NCI-H2196 (cell line): ENCODE results near the gene CXCL11.
A peak's percentile ranks its signal among the peaks of the same experiment; 100 is the strongest.
"Not testable (repeated sequence)": the region's sequence is repeated elsewhere in the genome, so short reads cannot be mapped to it uniquely, and the experiment has no call there.

ENCODE experiments used
- DNase-seq: peaks from one replicate; lab custom pipeline; 2025; ENCODE audit not compliant: unreplicated experiment; lab: John Stamatoyannopoulos, UW

Gene CXCL11

DNA sequence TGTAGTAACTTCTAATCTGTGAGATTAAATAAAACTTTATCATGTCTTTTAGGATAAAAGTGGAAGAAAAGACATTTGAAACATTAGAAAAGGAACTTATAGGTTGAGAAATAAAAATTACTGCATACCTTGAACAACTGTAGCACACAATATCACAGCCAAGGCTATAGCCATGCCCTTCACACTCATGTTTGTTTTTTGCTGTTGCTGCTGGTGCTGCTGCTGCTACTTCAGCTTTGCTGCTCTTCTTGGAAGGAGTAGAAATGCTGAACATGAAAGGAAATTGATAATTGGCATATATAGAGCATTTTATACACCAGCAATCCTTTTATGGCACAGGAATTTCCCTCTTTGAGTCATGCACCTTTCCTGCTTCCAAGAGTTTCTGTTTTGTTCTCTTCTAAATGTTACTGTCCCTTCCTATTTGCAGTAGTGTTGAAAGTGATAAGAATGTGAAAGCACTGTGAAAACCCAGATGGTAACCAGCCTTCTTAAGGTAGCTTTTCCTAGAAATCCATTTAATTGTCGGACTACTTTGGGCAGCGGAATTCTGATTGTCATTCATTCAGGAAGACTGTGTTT lies at the start of gene CXCL11:
Gene CXCL11 (minus strand): TSS at position 272 of the 582 bp plus-strand sequence. CDS start 83 bp downstream, at position 189.
- DNase-seq = no peak

DNA sequence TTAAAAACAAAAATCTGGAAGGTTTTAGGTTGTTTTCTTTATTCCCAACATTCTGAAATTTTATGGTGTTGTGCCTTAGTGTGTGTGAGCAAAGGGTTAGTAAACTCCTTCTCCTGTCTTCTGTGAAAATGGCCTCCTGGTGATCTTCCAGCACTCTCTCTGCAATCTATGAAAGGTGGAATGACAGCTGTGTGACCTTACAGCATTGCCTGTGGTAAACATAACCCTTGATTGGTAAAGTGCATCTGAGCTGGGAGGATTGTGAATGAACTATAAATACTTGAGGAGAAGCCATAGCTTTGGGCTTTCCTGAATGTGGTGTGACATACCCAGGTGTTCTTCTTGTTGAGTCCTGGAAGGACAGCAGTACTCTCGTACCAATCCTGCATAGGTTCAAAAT lies 48.7 kb upstream of the CXCL11 start:
- no peak for DNase-seq

DNA sequence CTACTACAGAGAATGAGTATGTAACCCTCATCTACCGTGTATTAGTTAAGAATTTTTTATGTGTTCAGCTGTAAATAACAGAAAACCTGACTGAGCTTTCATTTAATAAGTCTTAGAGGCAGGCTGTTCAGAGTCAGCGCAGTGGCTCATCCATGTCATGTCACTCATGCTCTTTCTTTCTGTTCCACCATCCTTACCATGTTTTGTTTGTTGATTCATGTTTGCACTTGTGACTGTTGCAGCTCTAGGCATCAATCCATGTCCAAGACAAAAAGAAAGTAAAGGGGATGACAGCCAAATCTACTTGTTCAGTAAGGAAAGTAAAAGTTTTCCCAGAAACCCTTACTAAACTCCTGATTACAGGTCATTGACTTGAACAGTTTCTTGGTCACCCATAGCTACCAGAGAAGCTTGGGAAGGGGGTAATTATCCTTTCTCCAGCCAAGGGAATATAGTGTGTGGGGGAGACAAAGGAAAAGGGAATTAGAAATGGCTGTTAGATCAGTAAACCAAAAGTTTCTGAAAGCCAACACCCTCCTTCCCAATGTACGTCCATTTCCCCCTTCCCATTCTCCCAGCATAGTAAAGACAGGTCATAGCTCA lies 47.6 kb upstream of the CXCL11 start:
- DNase-seq = no peak

DNA sequence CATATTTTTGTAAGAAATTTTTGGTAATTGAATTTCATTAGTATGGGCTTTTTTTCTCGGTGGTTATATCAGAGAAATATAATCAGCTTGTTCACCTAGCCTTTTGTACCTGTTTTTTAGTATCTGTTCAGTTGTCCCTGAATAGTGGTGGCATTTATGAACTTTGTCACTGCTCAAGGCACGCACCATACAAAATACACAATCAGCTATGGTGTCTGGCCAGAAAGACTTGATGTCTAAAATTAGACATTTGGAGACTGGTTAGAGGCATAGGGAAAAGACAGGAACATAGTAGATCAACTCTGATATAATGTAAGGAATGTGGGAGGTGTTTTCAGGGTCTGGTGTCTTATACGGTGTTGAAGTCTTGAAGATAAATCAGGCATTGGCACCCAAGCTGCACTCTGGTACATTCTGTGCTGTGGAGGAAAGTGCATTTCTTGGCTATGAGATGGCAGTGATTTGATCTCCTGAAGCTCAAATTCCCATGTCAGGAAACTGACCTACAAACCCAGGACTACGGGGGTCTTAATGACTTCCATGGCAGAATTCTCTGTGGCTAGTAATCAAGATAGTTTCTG lies 42.3 kb upstream of the CXCL11 start:
- DNase-seq = no peak

DNA sequence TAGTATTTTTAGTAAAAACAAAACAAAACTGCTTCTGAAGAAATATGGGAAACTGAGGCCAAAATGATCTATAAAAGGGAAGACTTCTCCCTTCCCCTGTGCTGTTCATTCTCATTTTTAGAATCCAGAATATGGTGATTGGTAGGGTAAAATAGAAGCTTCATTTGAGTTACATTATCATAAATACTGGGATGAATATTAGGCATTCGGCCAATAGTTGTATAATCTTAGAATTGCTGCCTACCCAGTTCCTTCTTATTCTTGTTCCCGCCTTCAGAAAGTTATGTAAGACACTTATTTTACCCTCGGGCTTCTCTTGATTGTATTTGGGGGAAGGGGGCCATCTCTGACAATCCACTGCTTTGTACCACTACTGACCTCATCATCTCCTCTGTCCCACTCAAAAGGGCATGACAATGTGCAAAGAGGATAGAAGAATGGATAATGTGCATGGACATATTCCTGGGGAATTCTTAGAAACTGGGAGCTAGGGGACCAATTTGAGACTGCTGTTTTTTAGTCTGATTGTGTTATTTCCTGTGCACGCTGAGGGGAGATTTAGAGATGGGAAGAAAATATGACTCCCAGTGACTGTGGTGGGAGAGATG lies 39.2 kb upstream of the CXCL11 start:
- no peak for DNase-seq

DNA sequence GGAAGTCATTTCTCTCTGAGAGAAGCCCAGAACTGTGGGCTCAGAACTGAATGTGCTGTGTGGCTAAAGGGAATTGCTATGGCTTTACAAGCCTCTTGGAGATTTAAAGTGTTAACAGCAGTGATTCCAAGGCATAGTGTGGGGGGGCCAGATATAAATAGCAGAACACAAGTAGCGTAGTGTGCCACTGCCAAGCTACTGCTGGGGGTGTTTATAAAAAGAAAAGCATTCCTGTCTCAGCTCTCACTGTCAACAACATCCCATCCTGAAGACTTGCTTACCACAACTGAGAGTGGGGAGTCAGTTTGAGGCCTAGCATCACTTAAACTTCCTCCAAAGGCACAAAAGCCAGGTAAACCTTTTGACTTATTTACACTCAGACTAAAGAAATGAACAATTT lies 38.6 kb upstream of the CXCL11 start, which contains the start of gene ART3:
Gene ART3 (plus strand): TSS at position 242 of the 400 bp plus-strand sequence. CDS start 1,181 bp downstream, outside the sequence.
- DNase-seq = no peak

DNA sequence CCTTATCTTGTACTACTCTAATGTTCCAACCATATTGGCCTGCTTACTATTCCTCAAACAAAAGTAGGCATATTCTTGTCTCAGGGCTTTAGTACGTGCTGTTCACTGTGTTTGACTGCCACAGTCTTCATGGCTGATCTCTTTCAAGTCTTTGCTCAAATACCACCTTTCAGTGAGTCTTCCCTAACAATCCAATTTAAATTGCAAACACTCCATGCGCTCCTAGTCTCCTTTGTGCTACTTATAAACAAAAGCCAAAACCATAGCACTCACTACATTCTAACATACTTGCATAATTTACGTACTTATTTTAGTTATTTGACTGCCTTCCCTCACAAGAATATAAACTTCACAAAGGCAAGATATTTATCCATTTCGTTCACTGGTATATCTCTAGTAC lies 36.9 kb upstream of the CXCL11 start:
- DNase-seq = no peak

DNA sequence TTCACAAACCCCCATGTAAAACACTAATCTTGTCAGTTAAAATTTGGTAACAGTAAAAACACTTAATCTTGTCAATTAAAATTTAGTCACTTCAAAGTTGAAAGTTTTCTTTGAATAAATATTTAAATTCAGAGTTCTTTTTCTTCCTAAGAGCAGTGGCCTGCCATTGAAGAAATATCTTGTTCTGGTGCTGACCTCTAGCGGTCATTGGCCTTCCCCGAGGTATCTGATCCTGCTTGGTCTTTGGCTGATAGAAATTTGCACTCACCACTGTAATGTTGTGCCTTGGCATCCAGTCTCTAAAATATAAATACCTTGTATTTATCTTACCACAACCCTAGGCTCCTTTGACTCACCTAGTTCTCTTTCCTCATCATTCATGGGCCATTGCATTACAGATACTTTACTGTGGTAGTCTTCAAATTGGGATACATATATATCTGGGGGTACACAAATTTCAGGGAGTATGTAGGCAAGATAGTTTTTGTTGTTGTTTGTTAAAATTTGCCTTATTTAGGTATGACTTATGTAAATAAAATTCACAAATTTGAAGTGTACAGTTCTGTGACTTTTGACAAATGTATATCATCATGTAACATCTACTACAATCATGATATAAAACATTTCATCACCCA lies 31.9 kb upstream of the CXCL11 start:
- peak; percentile 58 for DNase-seq

DNA sequence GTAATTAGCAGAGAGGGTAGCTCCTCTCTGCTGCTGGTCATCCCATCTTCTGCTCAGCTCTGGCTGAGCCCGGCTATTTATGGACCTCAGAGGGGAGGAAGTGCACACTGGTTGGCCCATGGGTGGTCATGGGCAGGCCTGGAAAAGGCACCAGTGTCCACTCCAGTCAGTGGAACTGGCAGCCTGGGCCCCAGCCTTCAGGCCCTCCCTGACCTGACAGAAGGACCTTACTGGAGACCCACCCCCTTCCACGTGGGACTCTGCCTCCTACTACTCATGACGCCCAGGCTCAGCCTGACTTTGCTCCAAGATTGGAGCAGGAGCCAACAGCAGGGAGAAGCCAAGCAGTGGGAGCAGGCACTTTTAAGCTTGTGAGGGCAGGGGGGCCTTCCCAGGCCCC lies 30.7 kb upstream of the CXCL11 start:
- DNase-seq = no peak

DNA sequence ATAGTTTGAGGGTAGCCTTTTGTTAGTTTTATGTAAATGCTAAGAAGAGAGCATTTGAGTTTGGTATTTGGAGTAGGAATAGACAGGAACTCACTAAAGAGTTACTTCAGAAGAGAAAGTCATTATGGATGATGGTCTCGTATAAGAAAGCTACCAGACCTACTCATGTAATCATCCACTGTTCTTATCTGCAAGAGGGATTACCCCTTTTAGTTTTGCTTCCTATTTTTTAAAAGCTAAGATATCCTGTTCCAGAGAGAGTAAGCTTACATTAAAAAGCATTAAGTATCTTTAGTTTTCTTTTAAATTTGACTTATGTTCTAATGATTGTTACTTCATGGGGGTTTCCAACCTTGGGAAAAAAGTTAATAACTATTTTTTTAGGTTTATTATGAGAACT lies 26.1 kb upstream of the CXCL11 start:
- no peak for DNase-seq

DNA sequence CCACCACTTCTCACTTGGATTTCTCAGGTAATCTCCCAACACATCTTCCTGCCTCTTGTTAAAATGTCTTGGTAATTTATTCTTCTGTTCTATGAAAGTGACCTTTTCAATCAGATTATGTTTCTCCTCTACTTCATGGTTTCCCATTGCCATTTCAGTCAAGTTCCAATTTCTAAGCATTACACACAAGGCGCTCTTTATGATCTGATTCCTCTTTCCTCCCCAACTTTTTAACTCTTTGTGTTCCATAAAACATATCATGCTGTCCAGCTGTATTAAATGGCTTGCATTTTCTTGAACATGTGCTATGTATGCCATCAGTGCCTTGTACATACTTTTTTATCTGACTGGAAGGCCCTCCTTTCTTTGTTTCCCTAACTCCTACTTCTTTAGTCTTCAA lies 25.6 kb upstream of the CXCL11 start:
- DNase-seq = no peak

DNA sequence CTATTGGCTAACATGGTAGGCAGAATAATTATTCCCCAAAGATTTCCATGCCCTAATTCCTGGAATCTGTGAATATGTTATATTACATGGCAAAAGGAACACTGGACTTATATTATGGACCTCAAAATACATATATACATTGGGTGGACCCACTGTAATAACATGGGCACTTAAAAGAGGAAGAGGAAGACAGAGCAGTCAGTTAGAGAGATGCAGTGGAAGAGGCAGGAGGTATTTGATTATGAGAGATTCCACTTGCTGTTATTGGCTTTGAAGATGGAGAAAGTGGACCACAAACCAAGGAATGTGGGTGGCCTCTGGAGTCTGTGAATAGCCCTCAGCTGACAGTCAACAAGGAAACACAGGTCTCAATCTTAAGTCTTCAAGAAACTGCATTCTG lies 24.6 kb upstream of the CXCL11 start:
- no peak for DNase-seq

DNA sequence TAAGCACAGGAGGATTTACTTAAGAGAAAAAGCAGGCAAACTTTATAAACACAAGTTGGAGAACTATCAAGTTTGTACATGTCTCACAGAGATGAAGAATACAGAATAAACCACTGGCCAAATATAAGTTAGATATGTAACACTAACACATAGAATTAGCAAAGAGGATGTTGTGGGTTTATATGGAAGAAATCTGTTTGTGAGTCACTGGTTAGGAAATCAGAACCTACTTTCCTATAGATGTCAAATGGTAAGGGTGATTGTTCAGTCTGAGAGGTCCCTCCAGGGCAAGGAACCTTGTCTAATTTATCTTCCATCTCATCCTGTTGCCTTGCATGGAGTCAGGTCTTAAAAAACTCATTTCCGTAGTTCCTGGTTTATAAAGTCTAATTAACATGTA lies 23.9 kb upstream of the CXCL11 start:
- no peak for DNase-seq

DNA sequence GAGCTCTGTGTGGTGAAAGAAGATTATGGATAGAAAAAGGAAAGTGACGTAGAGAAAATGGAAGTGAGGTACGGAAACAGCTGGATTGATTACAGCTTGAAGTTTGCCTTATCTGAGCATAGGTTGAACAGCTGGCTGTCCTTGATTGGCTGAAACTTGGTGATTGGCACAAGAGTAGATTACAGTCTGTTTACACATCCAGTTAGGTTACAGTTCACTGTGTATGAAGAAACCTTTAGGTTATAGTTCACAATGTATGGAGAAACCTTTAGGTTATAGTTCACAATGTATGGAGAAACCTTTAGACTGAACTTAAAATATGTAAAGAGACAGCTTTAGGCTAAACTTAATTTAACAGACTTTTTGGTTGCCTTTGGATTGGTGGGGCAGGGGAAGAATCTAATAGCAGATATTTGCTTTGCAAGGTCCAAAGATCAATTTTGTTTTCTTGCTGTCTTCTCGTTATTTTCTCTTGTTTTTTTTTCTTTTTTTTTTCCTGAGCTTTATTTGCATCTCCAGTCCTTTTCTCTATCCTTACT lies 23.1 kb upstream of the CXCL11 start:
- DNase-seq = no peak

DNA sequence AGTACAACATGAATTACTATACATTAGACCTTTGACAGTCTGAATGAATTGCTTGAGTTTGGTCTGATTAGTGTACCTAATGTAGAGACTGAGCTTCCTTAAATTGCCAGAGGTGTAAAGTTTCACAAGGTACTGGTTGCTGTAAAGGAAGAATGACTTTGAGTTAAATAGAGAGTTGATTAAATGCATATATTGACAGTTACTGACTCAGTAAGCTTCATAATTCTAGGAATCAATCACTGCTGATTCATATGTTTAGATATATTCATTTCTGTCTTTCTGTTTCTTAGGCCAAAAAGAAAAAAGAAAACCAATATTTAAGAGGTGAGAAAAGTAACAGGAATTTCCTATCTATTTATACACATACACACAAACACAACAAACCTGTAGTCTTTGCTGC lies 22.4 kb upstream of the CXCL11 start:
- DNase-seq = no peak

DNA sequence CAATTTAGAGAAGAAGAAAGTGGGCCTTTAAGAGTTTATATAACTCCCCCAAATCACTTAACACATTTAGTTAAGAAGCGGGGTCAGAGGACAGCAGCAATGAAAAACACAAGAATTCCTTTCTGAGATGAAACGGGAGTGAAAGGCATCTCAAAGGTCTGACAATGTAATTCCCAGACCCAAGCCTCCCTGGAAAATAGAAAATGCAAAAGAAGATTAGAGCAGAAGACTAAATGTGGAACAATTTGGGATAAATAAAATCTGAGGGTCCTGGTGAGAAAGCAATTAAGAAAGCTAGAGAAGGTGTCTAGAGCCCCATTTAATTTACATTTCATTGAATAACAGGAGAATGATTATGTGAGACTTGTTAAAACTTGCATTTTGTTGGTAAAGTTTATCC lies 19.6 kb upstream of the CXCL11 start:
- no peak for DNase-seq

DNA sequence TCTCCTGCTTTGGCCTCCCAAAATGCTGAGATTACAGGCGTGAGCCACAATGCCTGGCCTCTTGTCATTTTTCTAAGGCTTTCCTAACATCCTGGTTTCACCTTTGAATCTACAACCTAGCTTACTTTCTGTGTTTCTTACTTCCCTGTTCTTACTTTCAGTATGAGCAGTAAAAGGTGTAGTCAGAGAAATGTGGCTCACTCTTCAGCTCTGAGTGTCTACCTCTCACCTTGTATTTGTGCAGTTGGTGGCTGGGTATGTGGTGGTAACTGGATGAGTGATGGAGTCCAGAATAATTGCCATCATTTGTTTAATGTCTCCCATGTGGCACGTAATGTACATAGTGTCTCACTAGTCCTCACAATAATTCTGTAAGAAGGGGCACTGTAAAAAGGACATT lies 19.1 kb upstream of the CXCL11 start:
- no peak for DNase-seq

DNA sequence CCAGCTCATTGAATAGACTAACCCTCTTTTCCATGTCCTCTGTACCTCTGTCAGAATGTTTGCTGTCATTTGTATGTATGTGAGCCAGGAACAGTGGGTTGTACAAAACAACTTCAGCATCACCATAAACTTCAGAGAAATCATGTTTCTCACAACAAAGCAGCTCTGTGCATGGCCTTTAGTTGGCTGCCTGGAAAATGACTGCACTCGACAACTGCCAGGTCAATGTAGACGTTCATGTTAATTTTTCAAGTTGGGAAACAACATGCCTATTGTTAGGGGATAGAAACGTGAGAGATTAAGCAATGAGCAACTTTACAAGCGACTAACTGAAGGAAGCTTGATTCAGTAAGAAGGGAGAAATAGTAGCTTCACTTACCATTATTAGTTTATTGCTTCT lies 17.9 kb upstream of the CXCL11 start:
- DNase-seq = no peak

DNA sequence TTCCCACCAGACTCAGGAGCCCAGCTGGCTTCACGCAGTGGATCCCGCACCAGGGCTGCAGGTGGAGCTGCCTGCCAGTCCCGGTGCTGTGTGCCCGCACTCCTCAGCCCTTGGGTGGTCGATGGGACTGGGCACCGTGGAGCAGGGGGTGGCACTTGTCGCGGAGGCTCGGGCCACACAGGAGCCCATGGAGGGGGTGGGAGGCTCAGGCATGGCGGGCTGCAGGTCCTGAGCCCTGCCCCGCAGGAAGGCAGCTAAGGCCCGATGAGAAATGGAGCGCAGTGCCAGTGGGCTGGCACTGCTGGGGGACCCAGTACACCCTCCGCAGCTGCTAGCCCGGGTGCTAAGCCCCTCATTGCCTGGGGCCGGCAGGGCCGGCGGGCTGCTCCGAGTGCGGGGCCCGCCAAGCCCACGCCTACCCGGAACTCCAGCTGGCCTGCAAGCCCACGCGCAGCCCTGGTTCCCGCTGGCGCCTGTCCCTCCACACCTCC lies 14.7 kb upstream of the CXCL11 start:
- not testable (repeated sequence) for DNase-seq

DNA sequence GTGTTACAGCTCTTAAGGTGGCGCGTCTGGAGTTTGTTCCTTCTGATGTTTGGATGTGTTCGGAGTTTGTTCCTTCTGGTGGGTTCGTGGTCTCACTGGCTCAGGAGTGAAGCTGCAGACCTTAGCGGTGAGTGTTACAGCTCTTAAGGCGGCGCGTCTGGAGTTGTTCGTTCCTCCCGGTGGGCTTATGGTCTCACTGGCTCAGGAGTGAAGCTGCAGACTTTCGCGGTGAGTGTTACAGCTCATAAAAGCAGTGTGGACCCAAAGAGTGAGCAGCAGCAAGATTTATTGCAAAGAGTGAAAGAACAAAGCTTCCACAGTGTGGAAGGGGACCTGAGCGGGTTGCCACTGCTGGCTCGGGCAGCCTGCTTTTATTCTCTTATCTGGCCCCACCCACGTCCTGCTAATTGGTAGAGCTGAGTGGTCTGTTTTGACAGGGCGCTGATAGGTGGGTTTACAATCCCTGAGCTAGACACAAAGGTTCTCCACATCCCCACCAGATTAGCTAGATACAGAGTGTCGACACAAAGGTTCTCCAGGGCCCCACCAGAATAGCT lies 14.1 kb upstream of the CXCL11 start:
- DNase-seq = not testable (repeated sequence)

DNA sequence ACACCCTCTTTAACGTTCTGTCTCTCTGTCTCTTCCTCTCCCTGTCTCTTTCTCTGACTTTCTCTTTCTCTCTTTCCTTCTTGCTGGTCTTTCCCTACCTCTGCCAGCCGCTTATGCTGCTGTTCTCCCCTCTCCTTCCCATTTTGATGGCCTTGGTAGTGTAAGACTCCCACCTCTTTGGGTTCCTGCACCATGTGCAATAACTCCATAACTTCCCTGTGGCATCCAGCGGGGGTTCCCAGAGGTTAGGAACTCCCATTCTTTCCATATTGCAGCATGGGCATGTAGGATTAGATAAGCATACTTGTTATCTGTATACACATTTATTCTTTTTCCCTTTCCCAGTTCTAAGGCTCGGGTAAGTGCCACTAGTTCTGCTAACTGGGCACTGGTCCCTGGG lies 8.8 kb upstream of the CXCL11 start:
- DNase-seq = not testable (repeated sequence)
